SK-N-MC (cell line): ENCODE measurements around the gene PEDS1.

ENCODE experiments used
- EZH2 ChIP-seq: fragments of 200-600 bp; sonication (generic); IDR thresholded peaks from one replicate; pipeline ENCODE4 v1.6.1; 2017; ENCODE audit warnings: antibody characterized with exemption
- POLR2AphosphoS5 ChIP-seq: IDR thresholded peaks from 2 replicates; pipeline ENCODE4 v1.6.1; 2012; ENCODE audit warnings: mild to moderate bottlenecking, low read depth, low read length, borderline replicate concordance

GRCh38 chr20:50111829-50112495 lies 41.6 kb downstream of the PEDS1 start:
- TF ChIP-seq POLR2AphosphoS5 = no peak
- TF ChIP-seq EZH2 = no peak
